ENCODE data around the gene PRMT5. TPM values are rescaled to one million over a fixed set of nuclear protein-coding genes. Genes with fewer than 3 reads are reported as not detected.
"Not testable (repeated sequence)": the region's sequence is repeated elsewhere in the genome, so short reads cannot be mapped to it uniquely, and the experiment has no call there.

Gene PRMT5
- total RNA-seq, 1 experiment from 2014 or later: 107 TPM

- no TSS peak for BruUV-seq (replicated peaks)
- TF ChIP-seq CTCF (IDR thresholded peaks at IDR 0.05; ENCODE audit: insufficient read depth in 1 of 2, low read depth in 1 of 2, low read length in 1 of 2, severe bottlenecking in 1 of 2, unreplicated experiment in 1 of 2): no peak
- H3K4me1 Mint-ChIP-seq (ENCODE audit: low read depth, unreplicated experiment): peaks cover 36% of the 10 kb centered on the region
- DNase-seq: no peak
- no peaks in the 10 kb centered on the region for H3K27me3 Mint-ChIP-seq (ENCODE audit: insufficient read depth, unreplicated experiment)
- no peaks in the 10 kb centered on the region for H3K27me3 ChIP-seq (replicated peaks; ENCODE audit: control insufficient read depth, insufficient read depth, low read length)
- intact Hi-C loops (cut with micrococcal nuclease; ENCODE audit: unreplicated experiment): no loop called here
- peaks cover 7% of the 10 kb centered on the region for H3K36me3 ChIP-seq (ENCODE audit: control insufficient read depth, insufficient read depth, low read length)
- H3K4me3 ChIP-seq (ENCODE audit: low read depth, low read length): no peak overlapping the region
- H3K9me3 Mint-ChIP-seq (ENCODE audit: unreplicated experiment): no peaks in the 10 kb centered on the region
- H3K9me3 ChIP-seq: no peaks in the 10 kb centered on the region
- no peak overlapping the region for H3K4me3 Mint-ChIP-seq (ENCODE audit: unreplicated experiment)
- CTCF ChIA-PET: interaction anchor here (0.9 to 5.8 kb wide), 7 partner anchors 10 to 403 kb away, joined by 3 to 68 read pairs (median 7); partner anchors contain the start of genes AJUBA and PRMT5
- H3K36me3 Mint-ChIP-seq (ENCODE audit: insufficient read depth, unreplicated experiment): peaks cover 100% of the 10 kb centered on the region
- POLR2A ChIA-PET: interaction anchor here (0.5 to 3.7 kb wide), 6 partner anchors 10 to 62 kb away, joined by 3 to 35 read pairs (median 4); partner anchors contain the start of genes AJUBA, PRMT5 and PSMB5
- peaks cover 42% of the 10 kb centered on the region for H3K4me1 ChIP-seq
- H3K27ac Mint-ChIP-seq (ENCODE audit: unreplicated experiment): peak overlapping the region; percentile 26
Observed at GRCh38 chr14:22972313-22972930, 43.2 kb upstream of the PRMT5 start.

GRCh38 chr14:22971152-22971551 is 42.0 kb upstream of the PRMT5 start:
- Mint-ChIP-seq H3K9me3 (ENCODE audit: unreplicated experiment) (no peaks in the 10 kb centered on the region), H3K36me3 (ENCODE audit: insufficient read depth, unreplicated experiment) (peaks cover 97% of the 10 kb centered on the region), H3K27me3 (ENCODE audit: insufficient read depth, unreplicated experiment) (no peaks in the 10 kb centered on the region), H3K4me1 (ENCODE audit: low read depth, unreplicated experiment) (peaks cover 26% of the 10 kb centered on the region), H3K4me3 (ENCODE audit: unreplicated experiment) (no peak overlapping the region), H3K27ac (ENCODE audit: unreplicated experiment) (no peak overlapping the region)
- intact Hi-C loops (cut with micrococcal nuclease; ENCODE audit: unreplicated experiment): no loop called here
- no peaks in the 10 kb centered on the region for H3K9me3 ChIP-seq
- no peaks in the 10 kb centered on the region for H3K27me3 ChIP-seq (replicated peaks; ENCODE audit: control insufficient read depth, insufficient read depth, low read length)
- BruUV-seq (replicated peaks): no TSS peak
- no peak overlapping the region for H3K4me3 ChIP-seq (ENCODE audit: low read depth, low read length)
- H3K36me3 ChIP-seq (ENCODE audit: control insufficient read depth, insufficient read depth, low read length): peaks cover 4% of the 10 kb centered on the region
- CTCF ChIA-PET: interaction anchor here (0.6 to 5.8 kb wide), 2 partner anchors 14 to 245 kb away, joined by 5 to 68 read pairs; no protein-coding TSS in a partner anchor
- no peak for TF ChIP-seq CTCF (IDR thresholded peaks at IDR 0.05; ENCODE audit: insufficient read depth in 1 of 2, low read depth in 1 of 2, low read length in 1 of 2, severe bottlenecking in 1 of 2, unreplicated experiment in 1 of 2)
- DNase-seq: no peak
- POLR2A ChIA-PET: interaction anchor here (0.7 to 3.7 kb wide), 3 partner anchors 12 to 323 kb away, joined by 3 to 35 read pairs (median 6); partner anchors contain the start of gene AJUBA
- peaks cover 42% of the 10 kb centered on the region for H3K4me1 ChIP-seq

GRCh38 chr14:22966783-22967269 is 37.6 kb upstream of the PRMT5 start:
- H3K36me3 ChIP-seq (ENCODE audit: control insufficient read depth, insufficient read depth, low read length): no peaks in the 10 kb centered on the region; the same call in 1 of the 2 replicates
- ChIA-PET CTCF (no interaction called here), POLR2A (interaction anchor here (1.0 to 1.2 kb wide), 3 partner anchors 10 to 11 kb away, joined by 3 to 19 read pairs (median 3); partner anchors contain the start of gene HAUS4)
- no peaks in the 10 kb centered on the region for H3K9me3 ChIP-seq
- H3K27me3 ChIP-seq (replicated peaks; ENCODE audit: control insufficient read depth, insufficient read depth, low read length): no peaks in the 10 kb centered on the region
- Mint-ChIP-seq H3K36me3 (ENCODE audit: insufficient read depth, unreplicated experiment) (peaks cover 67% of the 10 kb centered on the region), H3K4me3 (ENCODE audit: unreplicated experiment) (no peak overlapping the region), H3K27me3 (ENCODE audit: insufficient read depth, unreplicated experiment) (no peaks in the 10 kb centered on the region), H3K4me1 (ENCODE audit: low read depth, unreplicated experiment) (peaks cover under 1% of the 10 kb centered on the region), H3K27ac (ENCODE audit: unreplicated experiment) (peak overlapping the region; percentile 68), H3K9me3 (ENCODE audit: unreplicated experiment) (no peaks in the 10 kb centered on the region)
- no peak overlapping the region for H3K4me3 ChIP-seq (ENCODE audit: low read depth, low read length)
- intact Hi-C loops (cut with micrococcal nuclease; ENCODE audit: unreplicated experiment): no loop called here
- DNase-seq: no peak
- TF ChIP-seq CTCF (IDR thresholded peaks at IDR 0.05; ENCODE audit: insufficient read depth in 1 of 2, low read depth in 1 of 2, low read length in 1 of 2, severe bottlenecking in 1 of 2, unreplicated experiment in 1 of 2): no peak
- no TSS peak for BruUV-seq (replicated peaks)
- H3K4me1 ChIP-seq: peaks cover 20% of the 10 kb centered on the region

- DNase-seq: peak; percentile 53 to 73
Observed at GRCh38 chr14:22965916-22966782, 37.0 kb upstream of the PRMT5 start.

More at GRCh38 chr14:22965916-22966782, 37.0 kb upstream of the PRMT5 start:
- H3K4me3 Mint-ChIP-seq (ENCODE audit: unreplicated experiment); H3K9me3 Mint-ChIP-seq (ENCODE audit: unreplicated experiment); H3K9me3 ChIP-seq; H3K27me3 ChIP-seq (replicated peaks; ENCODE audit: control insufficient read depth, insufficient read depth, low read length); H3K4me3 ChIP-seq (ENCODE audit: low read depth, low read length); H3K36me3 ChIP-seq (ENCODE audit: control insufficient read depth, insufficient read depth, low read length); H3K4me1 Mint-ChIP-seq (ENCODE audit: low read depth, unreplicated experiment); H3K27me3 Mint-ChIP-seq (ENCODE audit: insufficient read depth, unreplicated experiment); intact Hi-C loops (cut with micrococcal nuclease; ENCODE audit: unreplicated experiment); BruUV-seq (replicated peaks): not testable (repeated sequence)
- Mint-ChIP-seq H3K27ac (ENCODE audit: unreplicated experiment) (peak overlapping the region; percentile 68), H3K36me3 (ENCODE audit: insufficient read depth, unreplicated experiment) (peaks cover 60% of the 10 kb centered on the region)
- ChIA-PET POLR2A (interaction anchor here (0.6 to 1.2 kb wide), 4 partner anchors 9 to 16 kb away, joined by 5 to 19 read pairs (median 13); partner anchors contain the start of genes AJUBA and HAUS4), CTCF (interaction anchor here (0.6 to 0.8 kb wide), 6 partner anchors 80 to 866 kb away, joined by 3 to 8 read pairs (median 3); no protein-coding TSS in a partner anchor)
- peaks cover 20% of the 10 kb centered on the region for H3K4me1 ChIP-seq

Measured in Caco-2 (cell line).